ENCODE results near the gene HSF2BP.
"Not testable (repeated sequence)": the region's sequence is repeated elsewhere in the genome, so short reads cannot be mapped to it uniquely, and the experiment has no call there.

HSF2BP gene

DNA sequence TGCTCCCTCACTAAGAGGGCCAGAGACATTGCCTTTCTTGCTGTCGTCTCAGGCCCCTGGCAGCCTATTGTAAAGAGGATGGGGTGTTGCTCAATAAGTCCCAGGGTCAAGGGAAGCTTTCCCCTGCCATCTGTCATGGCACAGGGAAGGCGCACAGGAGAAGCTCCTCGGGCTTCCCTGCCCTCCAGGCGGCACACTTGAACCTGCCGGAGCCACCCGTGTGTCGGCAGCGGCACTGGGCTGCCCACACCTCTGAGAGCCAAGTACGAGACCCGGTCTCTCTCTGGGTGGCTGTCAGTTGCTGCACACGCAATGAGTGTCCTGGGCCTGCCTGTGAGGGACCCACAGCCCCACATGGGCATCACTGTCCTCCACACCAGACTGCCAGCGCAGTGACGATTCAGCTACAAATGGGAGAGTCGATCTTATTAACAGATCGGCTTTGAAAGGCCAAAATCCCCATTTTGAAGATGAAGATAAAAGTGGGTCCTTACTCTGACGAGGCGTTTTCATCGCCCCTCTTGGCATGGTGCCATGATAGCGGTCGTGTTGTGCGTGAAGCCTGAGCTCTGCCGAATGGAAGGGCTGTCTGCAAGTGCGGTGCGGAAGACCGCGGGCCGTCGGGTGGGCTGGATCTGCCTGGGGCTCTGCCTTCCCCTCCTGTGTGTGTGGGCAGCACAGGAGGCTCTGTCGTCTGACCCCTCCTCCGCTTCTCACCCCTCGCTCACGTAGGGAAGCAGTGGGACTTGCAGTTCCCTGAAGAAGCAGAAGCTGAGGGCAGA is 30.5 kb upstream of the HSF2BP start:
- DNase-seq, result no peak

DNA sequence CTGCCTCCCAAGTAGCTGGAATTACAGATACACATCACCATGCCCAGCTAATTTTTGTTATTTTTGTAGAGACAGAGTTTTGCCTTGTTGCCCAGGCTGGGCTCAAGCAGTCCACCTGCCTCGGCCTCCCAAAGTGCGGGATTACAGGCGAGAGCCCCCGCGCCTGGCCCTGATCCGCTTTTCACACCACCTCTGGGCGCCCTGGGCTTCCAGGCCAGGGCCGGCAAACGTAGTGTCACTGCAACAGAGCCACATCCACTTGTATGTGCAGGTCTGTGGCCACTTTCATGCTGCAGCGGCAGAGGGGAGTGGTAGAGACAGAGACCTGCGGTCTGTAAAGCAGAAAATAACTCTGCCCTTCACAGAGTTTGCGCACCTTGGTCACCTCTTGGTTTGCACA is 29.6 kb upstream of the HSF2BP start:
- no peak for DNase-seq
- in situ Hi-C loops (cut with MboI; ENCODE audit: low pct_unique_long_range_greater_than_20kb, low sequenced_read_pairs), result no loop called here

More for the DNA sequence above, 30.5 kb upstream of the HSF2BP start:
- in situ Hi-C loops (cut with MboI; ENCODE audit: low pct_unique_long_range_greater_than_20kb, low sequenced_read_pairs), result no loop called here

DNA sequence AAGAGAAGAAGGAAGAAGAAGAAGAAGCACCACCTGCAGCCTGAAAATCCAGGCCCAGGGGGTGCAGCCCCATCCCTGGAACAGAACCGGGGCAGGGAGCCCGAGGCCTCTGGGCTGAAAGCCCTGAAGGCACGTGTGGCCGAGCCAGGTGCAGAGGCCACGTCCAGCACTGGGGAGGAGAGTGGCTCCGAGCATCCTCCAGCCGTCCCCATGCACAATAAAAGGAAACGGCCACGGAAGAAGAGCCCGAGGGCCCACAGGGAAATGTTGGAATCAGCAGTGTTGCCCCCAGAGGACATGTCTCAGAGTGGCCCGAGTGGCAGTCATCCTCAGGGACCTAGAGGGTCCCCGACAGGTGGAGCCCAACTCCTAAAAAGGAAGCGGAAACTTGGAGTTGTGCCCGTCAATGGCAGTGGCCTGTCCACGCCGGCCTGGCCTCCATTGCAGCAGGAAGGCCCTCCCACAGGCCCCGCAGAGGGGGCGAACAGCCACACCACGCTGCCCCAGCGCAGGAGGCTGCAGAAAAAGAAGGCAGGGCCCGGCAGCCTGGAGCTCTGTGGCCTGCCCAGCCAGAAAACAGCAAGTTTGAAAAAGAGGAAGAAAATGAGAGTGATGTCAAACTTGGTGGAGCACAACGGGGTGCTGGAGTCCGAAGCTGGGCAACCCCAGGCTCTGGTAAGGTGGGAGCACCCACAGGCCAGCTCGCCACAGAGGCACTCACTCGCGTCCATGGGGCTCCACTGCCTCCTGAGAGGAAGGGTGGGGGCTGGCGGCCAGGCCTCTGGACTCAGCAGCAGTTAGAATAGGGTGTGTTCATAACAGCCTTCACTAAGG is 28.5 kb upstream of the HSF2BP start:
- in situ Hi-C loops (cut with MboI; ENCODE audit: low pct_unique_long_range_greater_than_20kb, low sequenced_read_pairs), result no loop called here
- DNase-seq, result no peak

DNA sequence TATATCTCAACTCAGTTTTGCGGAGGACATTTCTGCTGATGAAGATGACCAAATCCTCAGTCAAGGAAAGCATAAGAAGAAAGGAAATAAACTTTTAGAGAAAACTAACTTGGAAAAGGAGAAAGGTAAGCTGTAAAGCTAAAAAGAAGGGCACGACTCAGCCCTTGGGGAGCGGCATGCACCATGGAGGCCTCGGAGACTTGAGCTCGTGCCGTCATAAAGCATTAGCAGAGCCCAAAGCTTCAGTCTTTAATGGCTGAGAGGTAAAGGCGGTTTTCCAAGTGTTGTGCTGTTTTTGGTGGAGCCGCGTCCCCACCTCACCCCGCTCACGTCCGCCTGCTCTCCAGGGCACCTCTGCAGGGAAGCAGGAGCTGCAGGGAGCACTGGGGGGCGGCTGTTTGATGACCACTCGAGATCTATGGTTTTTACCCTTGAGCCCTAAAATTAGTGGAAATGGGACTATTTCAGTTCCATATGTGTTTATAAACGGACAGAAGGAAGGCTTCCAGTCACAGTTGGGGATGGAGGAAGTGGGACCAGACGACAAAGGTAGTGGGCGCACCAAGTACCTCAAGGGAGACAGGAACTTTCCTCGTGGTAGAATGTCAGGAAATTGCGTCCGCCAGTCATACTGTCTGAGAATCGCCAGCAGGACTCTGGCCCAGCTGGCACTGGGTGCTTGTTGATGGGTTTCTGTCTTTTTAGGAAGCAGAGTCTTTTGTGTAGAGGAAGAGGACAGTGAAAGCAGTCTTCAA is 27.7 kb upstream of the HSF2BP start:
- in situ Hi-C loops (cut with MboI; ENCODE audit: low pct_unique_long_range_greater_than_20kb, low sequenced_read_pairs), result no loop called here
- DNase-seq, result no peak

DNA sequence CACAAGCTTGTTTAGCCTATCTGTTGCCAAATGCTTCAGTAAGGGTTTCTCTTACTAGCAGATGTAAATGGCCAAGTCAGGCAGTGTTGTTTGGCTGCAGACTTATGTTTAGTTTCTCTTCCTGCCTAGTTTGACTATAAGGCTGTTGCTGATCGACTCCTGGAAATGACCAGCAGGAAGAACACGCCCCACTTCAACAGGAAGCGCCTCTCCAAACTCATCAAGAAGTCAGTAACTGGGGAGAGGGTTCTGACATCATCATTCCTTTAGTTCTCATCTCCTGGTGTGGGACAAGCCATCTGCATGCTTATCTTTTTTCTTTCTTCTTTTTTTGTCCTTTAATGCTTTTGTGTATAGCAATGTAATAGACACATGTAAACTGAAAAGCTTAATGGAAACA is 25.1 kb upstream of the HSF2BP start:
- no peak for DNase-seq
- in situ Hi-C loops (cut with MboI; ENCODE audit: low pct_unique_long_range_greater_than_20kb, low sequenced_read_pairs), result no loop called here

DNA sequence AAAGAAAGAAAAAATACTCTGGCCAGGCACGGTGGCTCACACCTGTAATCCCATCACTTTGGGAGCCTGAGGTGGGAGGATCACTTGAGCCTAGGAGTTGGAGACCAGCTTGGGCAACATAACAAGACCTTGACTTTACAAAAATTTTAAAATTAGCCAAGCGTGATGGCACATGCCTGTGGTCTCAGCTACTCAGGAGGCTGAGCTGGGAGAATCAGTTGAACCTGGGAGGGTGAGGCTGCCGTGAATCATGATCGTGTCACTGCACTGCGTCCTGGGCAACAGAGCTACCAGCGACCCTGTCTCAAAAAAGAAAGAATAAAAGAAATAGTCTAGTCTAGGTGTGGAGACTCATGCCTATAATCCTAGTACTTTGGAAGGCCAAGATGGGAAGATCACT is 22.4 kb upstream of the HSF2BP start:
- no peak for DNase-seq
- in situ Hi-C loops (cut with MboI; ENCODE audit: low pct_unique_long_range_greater_than_20kb, low sequenced_read_pairs), result no loop called here

DNA sequence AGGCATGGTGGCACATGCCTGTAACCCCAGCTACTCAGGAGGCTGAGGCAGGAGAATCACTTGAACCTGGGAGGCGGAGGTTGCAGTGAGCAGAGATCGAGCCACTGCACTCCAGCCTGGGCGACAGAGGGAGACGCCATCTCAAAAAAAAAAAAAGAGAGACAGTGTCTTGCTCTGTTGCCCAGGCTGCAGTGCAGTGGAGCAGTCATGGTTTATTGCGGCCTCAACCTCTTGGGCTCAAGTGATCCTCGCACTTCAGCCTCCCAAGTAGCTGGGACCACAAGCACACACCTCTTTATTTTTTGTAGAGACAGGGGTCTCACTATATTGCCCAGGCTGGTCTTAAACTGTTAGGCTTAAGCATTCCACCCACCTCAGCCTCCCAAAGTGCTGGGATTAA is 21.1 kb upstream of the HSF2BP start:
- DNase-seq; in situ Hi-C loops (cut with MboI; ENCODE audit: low pct_unique_long_range_greater_than_20kb, low sequenced_read_pairs): not testable (repeated sequence)

DNA sequence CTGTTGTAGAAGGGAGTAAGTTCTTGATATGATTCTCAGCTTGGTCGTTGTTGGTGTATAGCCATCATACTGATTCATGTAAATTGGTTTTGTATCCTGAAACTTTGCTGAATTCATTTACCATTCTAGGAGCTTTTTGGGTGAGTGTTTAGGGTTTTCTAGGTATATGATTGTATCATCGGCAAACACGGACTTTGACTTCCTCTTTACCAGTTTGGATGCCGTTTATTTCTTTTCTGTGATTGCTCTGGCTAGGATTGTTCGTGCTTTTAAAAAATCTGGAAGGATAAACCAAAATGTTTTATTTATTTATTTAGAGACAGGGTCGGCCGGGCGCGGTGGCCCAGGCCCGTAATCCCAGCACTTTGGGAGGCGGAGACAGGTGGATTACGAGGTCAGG is 20.7 kb upstream of the HSF2BP start:
- no peak for DNase-seq
- in situ Hi-C loops (cut with MboI; ENCODE audit: low pct_unique_long_range_greater_than_20kb, low sequenced_read_pairs), result no loop called here

DNA sequence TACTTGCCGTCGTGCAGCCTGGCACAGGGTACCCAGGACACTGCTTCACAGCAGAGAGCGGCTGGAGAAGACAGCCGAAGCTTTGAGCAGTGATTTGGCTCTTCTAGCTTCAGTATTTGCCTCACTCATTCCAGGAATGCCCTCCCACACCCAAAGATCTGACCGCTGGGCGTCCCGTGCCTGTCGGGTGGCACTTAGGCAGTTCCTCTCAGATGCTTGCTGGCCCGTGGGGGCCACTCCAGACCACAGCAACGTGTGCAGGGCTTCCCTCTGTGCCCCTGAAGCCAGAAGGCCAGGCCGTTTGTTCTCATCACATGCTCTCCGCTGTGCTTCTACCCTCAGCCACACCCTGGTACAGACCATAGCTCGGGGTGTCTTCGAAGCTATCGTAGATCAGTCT is 17.1 kb upstream of the HSF2BP start:
- in situ Hi-C loops (cut with MboI; ENCODE audit: low pct_unique_long_range_greater_than_20kb, low sequenced_read_pairs), result no loop called here

DNA sequence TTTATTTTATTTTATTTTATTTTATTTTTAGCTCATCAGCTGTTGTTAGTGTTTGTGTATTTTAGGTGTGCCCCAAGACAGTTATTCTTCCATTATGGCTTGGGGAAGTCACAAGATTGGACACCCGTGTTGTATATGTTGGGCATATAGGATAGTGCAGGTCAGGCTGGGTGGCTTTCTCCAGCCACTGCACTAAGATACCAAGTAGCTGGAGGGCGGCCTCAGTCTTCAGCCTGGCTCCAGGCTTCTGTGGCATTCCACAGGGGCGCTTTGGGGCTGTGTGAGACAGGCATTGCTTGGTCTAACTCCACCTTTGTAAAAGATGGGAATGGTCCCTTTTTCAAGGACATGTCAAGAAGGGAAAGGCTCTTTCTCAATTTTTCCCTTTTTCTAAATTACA is 16.6 kb upstream of the HSF2BP start:
- DNase-seq, result no peak
- in situ Hi-C loops (cut with MboI; ENCODE audit: low pct_unique_long_range_greater_than_20kb, low sequenced_read_pairs), result no loop called here

More for the DNA sequence above, 17.1 kb upstream of the HSF2BP start:
- DNase-seq, result no peak

DNA sequence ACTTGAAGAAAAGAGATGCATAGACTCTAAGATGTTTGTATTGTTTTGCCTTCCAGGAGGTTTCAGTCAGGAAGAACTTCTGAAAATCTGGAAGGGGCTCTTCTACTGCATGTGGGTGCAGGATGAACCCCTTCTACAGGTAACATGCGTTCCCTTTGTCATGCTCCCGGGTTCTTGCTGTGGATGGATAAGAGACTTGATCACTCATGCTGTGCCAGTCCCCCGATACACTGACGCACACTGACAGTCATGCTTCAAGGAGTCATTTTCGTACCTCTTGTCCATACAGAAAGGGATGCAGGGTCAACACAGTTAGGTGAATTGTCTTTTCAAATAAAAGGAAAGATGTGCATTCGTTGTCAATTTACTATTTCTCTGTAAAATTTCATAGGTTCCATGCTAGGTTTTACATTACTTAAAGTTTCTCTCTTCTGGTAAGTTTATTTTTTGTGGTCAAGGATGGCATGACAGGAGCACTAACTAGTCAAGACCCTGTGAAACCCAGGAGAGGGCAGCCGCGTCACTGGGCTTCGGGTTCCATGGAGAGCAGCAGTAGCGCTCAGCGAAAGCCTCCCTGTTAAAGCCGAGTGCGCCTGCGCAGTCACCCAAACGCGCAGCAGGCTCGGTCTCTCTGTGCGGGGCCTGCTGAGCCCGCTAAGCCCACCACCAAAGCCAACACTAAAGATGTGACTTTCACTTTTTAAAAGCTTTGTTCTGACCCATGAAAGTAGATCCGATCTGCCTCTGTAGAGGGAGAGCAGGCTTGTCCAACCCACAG is 10.7 kb upstream of the HSF2BP start:
- DNase-seq, result no peak
- in situ Hi-C loops (cut with MboI; ENCODE audit: low pct_unique_long_range_greater_than_20kb, low sequenced_read_pairs), result no loop called here

DNA sequence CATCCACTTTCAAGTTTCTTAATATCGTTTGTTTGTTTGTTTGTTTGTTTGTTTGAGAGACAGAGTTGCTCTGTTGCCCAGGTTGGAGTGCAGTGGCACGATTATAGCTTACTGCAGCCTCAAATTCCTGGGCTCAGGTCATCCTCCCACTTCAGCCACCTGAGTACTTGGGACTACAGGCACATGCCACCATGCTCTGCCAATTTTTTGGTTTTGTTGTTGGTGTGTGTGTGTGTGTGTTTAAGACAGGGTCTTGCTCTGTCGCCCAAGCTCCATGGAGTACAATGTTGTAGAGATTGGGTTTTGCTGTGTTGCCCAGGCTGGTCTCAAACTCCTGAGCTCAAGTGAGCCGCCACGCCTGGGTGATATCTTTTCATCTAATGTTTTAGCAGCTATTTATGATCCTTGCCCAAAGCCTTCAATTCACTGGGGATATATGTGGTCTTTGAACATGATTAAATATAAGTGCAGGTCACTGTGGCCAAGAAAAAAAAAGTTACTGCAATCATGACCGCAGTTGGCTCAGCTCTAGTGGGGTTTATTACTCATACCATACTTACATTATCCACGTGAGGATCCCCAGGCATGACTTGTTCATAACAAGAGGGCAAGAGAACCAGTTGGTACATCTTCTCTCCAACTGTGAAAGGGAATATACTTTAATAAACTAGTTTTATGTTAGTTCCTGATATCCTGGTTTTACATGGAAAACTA is 8.1 kb upstream of the HSF2BP start:
- in situ Hi-C loops (cut with MboI; ENCODE audit: low pct_unique_long_range_greater_than_20kb, low sequenced_read_pairs), result no loop called here

DNA sequence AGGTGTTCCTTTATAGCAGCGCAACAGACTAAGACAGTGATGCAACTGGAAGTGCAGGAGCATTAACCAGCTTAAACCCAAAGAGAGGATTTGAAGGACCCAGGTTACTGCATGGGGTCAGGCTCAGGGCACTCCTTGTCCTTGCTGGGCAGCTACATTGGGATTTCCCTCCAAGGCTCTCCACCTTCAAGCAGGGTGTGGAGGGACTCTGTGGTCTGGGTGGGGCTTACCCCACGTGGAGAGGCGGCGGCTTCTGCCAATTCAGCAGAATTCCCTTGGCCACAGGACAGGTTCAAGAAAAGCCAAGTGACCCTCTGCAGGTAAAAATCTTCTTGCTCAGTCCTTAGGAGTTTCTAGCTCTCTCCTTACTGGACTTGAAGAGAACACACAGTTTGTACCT is 6.6 kb upstream of the HSF2BP start:
- in situ Hi-C loops (cut with MboI; ENCODE audit: low pct_unique_long_range_greater_than_20kb, low sequenced_read_pairs), result no loop called here

More for the DNA sequence above, 8.1 kb upstream of the HSF2BP start:
- no peak for DNase-seq

DNA sequence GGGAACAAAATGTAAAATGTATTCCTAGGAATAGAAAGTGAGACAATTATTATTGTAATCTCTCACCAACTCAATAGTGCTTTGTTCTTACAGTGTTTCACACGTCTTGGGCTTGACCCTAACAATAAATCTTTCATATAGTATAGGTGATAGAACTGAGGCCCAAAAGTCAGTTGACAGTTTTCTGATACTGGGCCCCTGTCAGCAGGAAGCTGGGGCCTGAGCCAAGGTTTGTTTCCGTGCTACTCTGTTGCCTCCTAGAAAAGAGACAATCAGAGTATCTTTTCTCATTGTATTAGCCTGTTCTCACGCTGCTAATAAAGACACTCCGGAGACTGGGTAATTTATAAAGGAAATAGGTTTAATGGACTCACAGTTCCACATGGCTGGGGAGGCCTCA is 5.1 kb upstream of the HSF2BP start:
- DNase-seq, result no peak
- in situ Hi-C loops (cut with MboI; ENCODE audit: low pct_unique_long_range_greater_than_20kb, low sequenced_read_pairs), result no loop called here

More for the DNA sequence above, 6.6 kb upstream of the HSF2BP start:
- DNase-seq, result no peak

DNA sequence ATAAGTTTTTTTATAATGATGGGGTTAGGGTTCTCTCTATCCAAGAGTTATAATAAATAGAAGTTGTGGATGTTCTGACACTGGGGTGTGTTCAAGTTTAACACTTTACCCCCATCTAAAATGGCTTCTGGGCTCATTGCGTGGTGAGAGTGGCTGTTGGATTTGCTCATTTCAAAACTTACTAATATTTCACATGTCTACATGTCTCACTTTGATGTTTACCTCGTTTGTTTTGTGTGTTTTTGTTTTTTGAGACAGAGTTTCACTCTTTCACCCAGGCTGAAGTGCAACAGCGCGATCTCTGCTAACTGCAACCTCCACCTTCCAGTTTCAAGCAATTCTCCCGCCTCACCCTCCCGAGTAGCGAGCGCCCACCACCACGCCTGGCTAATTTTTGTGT is 3.7 kb upstream of the HSF2BP start:
- DNase-seq, result no peak
- in situ Hi-C loops (cut with MboI; ENCODE audit: low pct_unique_long_range_greater_than_20kb, low sequenced_read_pairs), result no loop called here

DNA sequence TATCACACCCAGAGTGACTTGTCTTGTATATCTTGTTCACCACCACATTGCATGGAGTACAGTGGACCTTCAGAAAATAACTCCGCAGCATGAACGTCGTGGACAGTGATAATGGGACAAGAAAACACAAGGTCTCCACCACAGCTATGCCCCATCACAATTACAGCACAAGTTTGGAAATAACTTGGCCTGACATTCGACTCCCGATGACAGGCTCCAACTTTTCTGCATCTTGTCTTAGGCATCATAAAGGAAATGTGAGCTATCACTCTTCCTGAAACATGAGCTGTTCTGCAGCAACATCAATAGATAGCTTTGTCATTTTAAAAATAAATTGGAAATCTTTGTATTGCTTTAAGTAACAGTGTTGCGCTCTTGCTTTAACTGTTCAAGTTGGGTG is 3.0 kb upstream of the HSF2BP start:
- in situ Hi-C loops (cut with MboI; ENCODE audit: low pct_unique_long_range_greater_than_20kb, low sequenced_read_pairs), result no loop called here

DNA sequence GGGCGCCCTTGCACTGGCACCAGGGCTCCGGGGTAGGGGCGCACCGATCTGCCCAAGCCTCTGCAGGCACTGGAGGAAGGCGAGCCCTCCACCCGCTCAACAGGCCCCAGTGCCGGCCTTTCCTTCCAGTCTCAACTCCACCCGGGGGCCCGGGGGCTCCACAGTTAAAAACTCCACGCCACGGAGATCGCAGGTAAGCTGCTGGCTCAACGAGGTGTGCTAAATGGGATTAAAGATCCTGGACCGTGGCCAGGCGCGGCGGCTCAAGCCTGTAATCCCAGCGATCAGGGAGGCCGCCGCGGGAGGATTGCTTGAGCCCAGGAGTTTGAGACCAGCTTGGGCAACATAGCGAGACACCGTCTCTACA is 536 bp downstream of the HSF2BP start:
- no peak for DNase-seq
- in situ Hi-C loops (cut with MboI; ENCODE audit: low pct_unique_long_range_greater_than_20kb, low sequenced_read_pairs), result no loop called here

More for the DNA sequence above, 3.0 kb upstream of the HSF2BP start:
- no peak for DNase-seq

DNA sequence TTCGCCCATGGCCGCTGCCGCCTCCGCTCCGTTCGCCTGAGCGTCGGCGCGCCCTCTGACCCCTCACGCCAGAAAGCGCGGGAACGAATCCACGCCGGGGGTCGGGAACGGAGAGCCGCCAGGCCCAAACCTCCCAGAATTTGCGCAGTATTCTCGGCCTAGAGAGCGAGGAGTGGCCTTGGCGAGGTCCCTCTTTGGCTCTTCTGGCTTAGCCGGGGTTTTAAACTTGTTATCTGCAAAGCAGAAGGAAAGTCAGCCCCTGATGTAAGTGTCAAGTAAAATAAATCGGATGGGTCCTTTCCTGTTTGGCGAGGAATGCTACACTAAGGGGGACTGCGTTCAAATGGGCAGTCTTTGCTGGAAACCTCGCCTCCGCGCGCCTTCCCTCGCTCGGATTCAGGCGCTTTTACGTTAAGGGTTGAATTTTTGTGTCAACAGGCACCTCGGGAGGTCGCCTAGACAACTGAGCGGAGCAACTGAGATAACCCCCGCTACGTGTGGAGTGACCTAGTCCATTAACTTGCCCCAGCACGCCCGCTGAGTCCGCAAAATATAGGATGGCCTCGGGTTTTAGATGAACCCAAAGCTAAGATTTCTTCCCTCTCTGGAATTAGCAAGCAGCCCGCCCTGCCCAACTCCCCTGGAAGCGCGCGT is 1.1 kb downstream of the HSF2BP start:
- no peak for DNase-seq

More for the DNA sequence above, 1.1 kb downstream of the HSF2BP start:
- in situ Hi-C loops (cut with MboI; ENCODE audit: low pct_unique_long_range_greater_than_20kb, low sequenced_read_pairs), result no loop called here
